HepG2 (cell line): ENCODE data around the gene PSMB10. TPM values are rescaled to one million over a fixed set of nuclear protein-coding genes. Genes with fewer than 3 reads are reported as not detected.

Experiments used
- AGO2 ChIP-seq: fragments of 200-400 bp; formaldehyde crosslinking; optimal IDR thresholded peaks from 2 replicates; pipeline ENCODE3; 2017; ENCODE audit warnings: mild to moderate bottlenecking, low read depth, low read length, moderate library complexity
- ARNTL ChIP-seq: sonication (generic); formaldehyde crosslinking; IDR thresholded peaks from 2 replicates; pipeline ENCODE4 v1.4.0; 2020; ENCODE audit warnings: mild to moderate bottlenecking, missing genetic modification reagents
- BORCS8-MEF2B ChIP-seq: sonication (generic); formaldehyde crosslinking; IDR thresholded peaks from 2 replicates; pipeline ENCODE4 v1.8.0; 2022; ENCODE audit warnings: mild to moderate bottlenecking, missing genetic modification reagents
- CCDC6 ChIP-seq: sonication (generic); formaldehyde crosslinking; IDR thresholded peaks from 2 replicates; pipeline ENCODE4 v1.8.1; 2022; ENCODE audit warnings: mild to moderate bottlenecking, missing genetic modification reagents, moderate library complexity
- ERF ChIP-seq: IDR thresholded peaks from 2 replicates; pipeline ENCODE4 v1.6.1; 2018; ENCODE audit warnings: missing biosample characterization, missing genetic modification reagents
- GATAD2A ChIP-seq: IDR thresholded peaks from 2 replicates; pipeline ENCODE4 v1.6.1; 2016
- KLF13 ChIP-seq: sonication (generic); formaldehyde crosslinking; IDR thresholded peaks from 2 replicates; pipeline ENCODE4 v1.4.0; 2020; ENCODE audit warnings: mild to moderate bottlenecking, missing genetic modification reagents
- NFIB ChIP-seq: sonication (generic); formaldehyde crosslinking; IDR thresholded peaks from 2 replicates; pipeline ENCODE4 v1.9.0; 2021; ENCODE audit warnings: missing genetic modification reagents, mild to moderate bottlenecking, borderline replicate concordance
- PATZ1 ChIP-seq: sonication (generic); formaldehyde crosslinking; IDR thresholded peaks from 2 replicates; pipeline ENCODE4 v1.4.0; 2020; ENCODE audit warnings: missing genetic modification reagents
- PRDM10 ChIP-seq: sonication (generic); formaldehyde crosslinking; IDR thresholded peaks from 2 replicates; pipeline ENCODE4 v1.4.0; 2020; ENCODE audit warnings: low read depth, missing genetic modification reagents
- RELA ChIP-seq: sonication (generic); formaldehyde crosslinking; IDR thresholded peaks from 2 replicates; pipeline ENCODE4 v1.4.0; 2020; ENCODE audit warnings: missing genetic modification reagents
- TAF1 ChIP-seq: sonication (generic); formaldehyde crosslinking; IDR thresholded peaks from 2 replicates; pipeline ENCODE4 v1.4.0; 2020; ENCODE audit warnings: missing genetic modification reagents
- TOPORS ChIP-seq: sonication (generic); formaldehyde crosslinking; IDR thresholded peaks from 2 replicates; pipeline ENCODE4 v1.8.0; 2023; ENCODE audit warnings: mild to moderate bottlenecking, missing genetic modification reagents
- YEATS4 ChIP-seq: sonication (generic); formaldehyde crosslinking; IDR thresholded peaks from 2 replicates; pipeline ENCODE4 v1.4.0; 2020; ENCODE audit warnings: missing genetic modification reagents, borderline replicate concordance
- ZBTB3 ChIP-seq: sonication (generic); formaldehyde crosslinking; IDR thresholded peaks from 2 replicates; pipeline ENCODE4 v1.4.0; 2020; ENCODE audit warnings: low read depth, mild to moderate bottlenecking, moderate library complexity, missing genetic modification reagents, borderline replicate concordance
- ZBTB38 ChIP-seq: sonication (generic); formaldehyde crosslinking; IDR thresholded peaks from 2 replicates; pipeline ENCODE4 v1.5.1; 2020; ENCODE audit warnings: mild to moderate bottlenecking, missing genetic modification reagents
- ZKSCAN8 ChIP-seq: IDR thresholded peaks from 2 replicates; pipeline ENCODE4 v1.6.1; 2016; ENCODE audit warnings: borderline replicate concordance, missing genetic modification reagents, missing compliant biosample characterization
- ZNF296 ChIP-seq: sonication (generic); formaldehyde crosslinking; conservative IDR thresholded peaks from 2 replicates; pipeline ENCODE4 v1.5.0; 2020; ENCODE audit warnings: mild to moderate bottlenecking, missing genetic modification reagents
- ZNF564 ChIP-seq: sonication (generic); formaldehyde crosslinking; IDR thresholded peaks from 2 replicates; pipeline ENCODE4 v1.8.1; 2023; ENCODE audit warnings: mild to moderate bottlenecking, missing genetic modification reagents
- ZNF644 ChIP-seq: IDR thresholded peaks from 2 replicates; pipeline ENCODE4 v1.6.1; 2016; ENCODE audit warnings: low read depth
- polyA plus RNA-seq, 8 experiments: library from polyadenylated mRNA; depleted of rRNA in 3 of 8; stranded (reverse) in 7 of 8; unstranded in 1 of 8; fragments of >200 nt; fragmentation: Illumina TruSeq in 4 of 8; extraction: Trizol in 4 of 8; gene quantifications; 2 replicates each; pipeline versions ENCODE4 v1.2.1 to v1.2.3, GENCODE V29; 2011 to 2016; ENCODE audit warnings: low read depth in 4 of 8, missing spikeins in 1 of 8, mixed read lengths in 1 of 8; ENCODE audit not compliant: insufficient read depth in 1 of 8
- total RNA-seq, 5 experiments: library from RNA; depleted of rRNA; stranded (reverse); fragments of >200 nt; fragmentation: Illumina TruSeq; extraction: Trizol; gene quantifications; 2 replicates each; pipeline ENCODE4 v1.2.3, GENCODE V29; 2016; ENCODE audit warnings: low read depth in 1 of 5
- TF ChIP-seq, protein P1 (sequence below): sonication (generic); formaldehyde crosslinking; IDR thresholded peaks from 2 replicates; pipeline ENCODE4 v1.5.1; 2020; ENCODE audit warnings: missing genetic modification reagents, mild to moderate bottlenecking, borderline replicate concordance
- TF ChIP-seq, protein P2 (sequence below): sonication (generic); formaldehyde crosslinking; IDR thresholded peaks from 2 replicates; pipeline ENCODE4 v1.4.0; 2020; ENCODE audit warnings: missing genetic modification reagents

Gene PSMB10
- total and polyA plus RNA-seq, 2 of the 13 experiments (the other 11 are each of a cell fraction or from before 2014, with no cell fraction given), result 12.7 to 65.9 TPM

DNA sequence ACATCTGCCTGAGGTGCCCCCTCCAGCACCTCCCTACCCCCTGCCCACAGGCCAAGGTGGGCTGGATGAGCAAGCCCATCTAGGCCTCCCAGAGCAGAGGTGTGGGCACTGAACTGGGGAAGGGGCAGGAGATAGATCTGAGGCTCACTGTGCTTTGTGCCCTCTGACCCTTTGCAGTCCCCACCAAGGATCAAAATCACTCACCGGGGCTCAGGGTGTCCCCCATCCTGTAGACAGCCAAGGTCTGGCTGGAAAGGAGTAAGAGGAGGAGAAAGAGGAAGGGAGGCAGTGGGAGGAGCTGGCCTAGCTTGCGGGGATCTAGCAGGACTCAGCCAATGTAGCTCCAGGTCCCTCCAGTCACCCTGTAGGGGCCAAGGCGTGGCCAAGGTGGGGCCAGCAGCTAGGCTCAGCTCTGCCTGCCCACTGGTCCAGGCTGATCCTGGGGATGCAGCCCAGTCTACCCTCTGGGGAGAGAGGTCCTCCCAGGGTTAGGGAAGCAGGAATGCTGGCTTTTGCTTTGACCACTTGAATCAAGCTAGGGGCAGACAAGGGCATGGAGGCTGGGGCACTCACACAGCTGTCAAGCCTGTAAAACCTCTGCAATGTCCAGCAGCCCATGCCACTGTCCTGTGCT, 30.0 kb upstream of the PSMB10 start (continued):
- peak; percentile 33; the same call in 1 of the 2 replicates for TF ChIP-seq ERF (CRISPR knock-in tag)
- TF ChIP-seq ZKSCAN8 (CRISPR knock-in tag), result no peak; the same call in 1 of the 2 replicates
- no peak for TF ChIP-seq ZNF644 (CRISPR knock-in tag)
- peak; percentile 58 for TF ChIP-seq AGO2
- TF ChIP-seq ZNF564, result 0 out of 2 replicates have a peak, but pooled peaks have one; percentile 17
- peak; percentile 18; the same call in 1 of the 2 replicates for TF ChIP-seq ZBTB38 (CRISPR knock-in tag)
- peak; percentile 37; the same call in 1 of the 2 replicates for TF ChIP-seq GATAD2A
- TF ChIP-seq CCDC6 (CRISPR knock-in tag), result 0 out of 2 replicates have a peak, but pooled peaks have one; percentile 33
- no peak for TF ChIP-seq TOPORS (CRISPR knock-in tag)
- no peak for TF ChIP-seq ZNF296 (CRISPR knock-in tag)
- TF ChIP-seq, protein P1, sequence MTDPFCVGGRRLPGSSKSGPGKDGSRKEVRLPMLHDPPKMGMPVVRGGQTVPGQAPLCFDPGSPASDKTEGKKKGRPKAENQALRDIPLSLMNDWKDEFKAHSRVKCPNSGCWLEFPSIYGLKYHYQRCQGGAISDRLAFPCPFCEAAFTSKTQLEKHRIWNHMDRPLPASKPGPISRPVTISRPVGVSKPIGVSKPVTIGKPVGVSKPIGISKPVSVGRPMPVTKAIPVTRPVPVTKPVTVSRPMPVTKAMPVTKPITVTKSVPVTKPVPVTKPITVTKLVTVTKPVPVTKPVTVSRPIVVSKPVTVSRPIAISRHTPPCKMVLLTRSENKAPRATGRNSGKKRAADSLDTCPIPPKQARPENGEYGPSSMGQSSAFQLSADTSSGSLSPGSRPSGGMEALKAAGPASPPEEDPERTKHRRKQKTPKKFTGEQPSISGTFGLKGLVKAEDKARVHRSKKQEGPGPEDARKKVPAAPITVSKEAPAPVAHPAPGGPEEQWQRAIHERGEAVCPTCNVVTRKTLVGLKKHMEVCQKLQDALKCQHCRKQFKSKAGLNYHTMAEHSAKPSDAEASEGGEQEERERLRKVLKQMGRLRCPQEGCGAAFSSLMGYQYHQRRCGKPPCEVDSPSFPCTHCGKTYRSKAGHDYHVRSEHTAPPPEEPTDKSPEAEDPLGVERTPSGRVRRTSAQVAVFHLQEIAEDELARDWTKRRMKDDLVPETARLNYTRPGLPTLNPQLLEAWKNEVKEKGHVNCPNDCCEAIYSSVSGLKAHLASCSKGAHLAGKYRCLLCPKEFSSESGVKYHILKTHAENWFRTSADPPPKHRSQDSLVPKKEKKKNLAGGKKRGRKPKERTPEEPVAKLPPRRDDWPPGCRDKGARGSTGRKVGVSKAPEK, result peak; percentile 80; the same call in 1 of the 2 replicates
- TF ChIP-seq ZBTB3, result no peak
- TF ChIP-seq ARNTL, result 0 out of 2 replicates have a peak, but pooled peaks have one; percentile 49
- TF ChIP-seq, protein P2, sequence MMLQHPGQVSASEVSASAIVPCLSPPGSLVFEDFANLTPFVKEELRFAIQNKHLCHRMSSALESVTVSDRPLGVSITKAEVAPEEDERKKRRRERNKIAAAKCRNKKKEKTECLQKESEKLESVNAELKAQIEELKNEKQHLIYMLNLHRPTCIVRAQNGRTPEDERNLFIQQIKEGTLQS (CRISPR knock-in tag), result 0 out of 2 replicates have a peak, but pooled peaks have one; percentile 4
- TF ChIP-seq KLF13 (CRISPR knock-in tag), result no peak
- TF ChIP-seq BORCS8-MEF2B, result peak; percentile 47
- TF ChIP-seq TAF1, result peak; percentile 72; the same call in 1 of the 2 replicates
- TF ChIP-seq RELA (CRISPR knock-in tag), result no peak
- no peak for TF ChIP-seq NFIB (CRISPR knock-in tag)
- no peak for TF ChIP-seq PRDM10 (CRISPR knock-in tag)
- peak; percentile 28 for TF ChIP-seq PATZ1 (CRISPR knock-in tag)
- TF ChIP-seq YEATS4 (CRISPR knock-in tag), result 0 out of 2 replicates have a peak, but pooled peaks have one; percentile 39
